Adrenal gland (tissue), 12 donors: ENCODE data around the gene SLC5A9. TPM values are rescaled to one million over a fixed set of nuclear protein-coding genes. Genes with fewer than 3 reads are reported as not detected.
A peak's percentile ranks its signal among the peaks of the same experiment; 100 is the strongest.
"Not testable (repeated sequence)": the region's sequence is repeated elsewhere in the genome, so short reads cannot be mapped to it uniquely, and the experiment has no call there.

ENCODE experiments used
- DNase-seq, 7 donors: peaks; one replicate each; pipeline ENCODE4 v3.0.0-alpha.2; 2019 to 2020
- H3K27ac ChIP-seq, 5 donors: fragments of 200-600 bp; sonication (generic) in 4 of 5; 1 replicate in 3 of 5; 2 replicates in 2 of 5; pipeline versions ENCODE4 v1.5.1 to v1.8.0; 2016 to 2020; ENCODE audit warnings: mild to moderate bottlenecking in 1 of 5
- H3K27me3 ChIP-seq: fragments of 200-600 bp; 2 replicates; pipeline ENCODE4 v1.8.0; 2021
- H3K36me3 ChIP-seq, 2 donors: fragments of 200-600 bp; replicated peaks in 1 of 2; 1 replicate in 1 of 2; 2 replicates in 1 of 2; pipeline versions ENCODE4 v1.5.1 to v1.8.0; 2018 to 2022
- H3K4me1 ChIP-seq, 2 donors: fragments of 200-600 bp; replicated peaks in 1 of 2; 1 replicate in 1 of 2; 2 replicates in 1 of 2; pipeline versions ENCODE4 v1.5.1 to v1.8.0; 2018 to 2021
- H3K4me3 ChIP-seq, 4 donors: fragments of 200-600 bp; sonication (generic) in 3 of 4; one replicate each; pipeline ENCODE4 v1.5.1; 2016 to 2018
- H3K9me3 ChIP-seq, 3 donors: fragments of 200-600 bp; sonication (generic) in 1 of 3; replicated peaks in 1 of 3; 1 replicate in 2 of 3; 2 replicates in 1 of 3; pipeline versions ENCODE4 v1.5.1 to v1.8.0; 2016 to 2021
- CTCF ChIP-seq, 6 experiments: fragments of 450-650 bp in 4 of 6; fragments of 200-600 bp in 2 of 6; sonication (generic) in 1 of 6; IDR thresholded peaks; 1 replicate in 5 of 6; 2 replicates in 1 of 6; pipeline versions ENCODE4 v1.5.1 to v1.8.0; 2016 to 2021; ENCODE audit warnings: antibody characterized with exemption in 6 of 6, mild to moderate bottlenecking in 2 of 6, moderate library complexity in 1 of 6
- POLR2A ChIP-seq, 2 donors: fragments of 450-650 bp; IDR thresholded peaks; one replicate each; pipeline ENCODE4 v1.6.1; 2017; ENCODE audit warnings: antibody characterized with exemption in 2 of 2, mild to moderate bottlenecking in 2 of 2, moderate library complexity in 1 of 2
- WGBS, 4 donors: extraction: QIAGEN DNeasy Blood & Tissue Kit in 2 of 4; methylation state at CpG; one replicate each; pipeline versions ENCODE4 v1.1.5 to v1.1.7; 2013 to 2017; 5-methylcytosine and 5-hydroxymethylcytosine counted together
- intact Hi-C, 2 donors: fragments of 100-400 bp; cut with DNase I; formaldehyde crosslinking; loops; one replicate each; pipeline versions ENCODE4 v1.14.1 to v1.15.0; 2022 to 2023
- polyA plus RNA-seq, 3 donors: library from polyadenylated mRNA; stranded (reverse); fragments of 200-250 nt in 2 of 3; fragments of 350-450 nt in 1 of 3; fragmentation: Illumina TruSeq in 1 of 3; extraction: RNeasy Lipid Tissue Mini Kit (QIAGEN cat#74804) in 1 of 3; gene quantifications; one replicate each; pipeline ENCODE4 v1.2.3, GENCODE V29; 2013 to 2014
- total RNA-seq, 9 donors: library from RNA; depleted of rRNA in 4 of 9; stranded (reverse); fragments of >200 nt in 4 of 9; fragments of 120-200 nt in 1 of 9; fragmentation: NEBNext Ultra II Directional in 1 of 9; extraction: Animal tissue kit (Norgen Biotek cat#: 25700) in 1 of 9; gene quantifications; one replicate each; pipeline versions ENCODE4 v1.1.0 to v1.2.4, GENCODE V29; 2013 to 2023
- donor health status: healthy with polysubstance abuse.
- donor health status: Bipolar disorder and iron deficiency.
- donor health status: DM: yes; HTN: yes; CAD: no.
- donor health status: DM: no; HTN: no; CAD: no.
- donor health status: DM: no; HTN: no; CAD: no.
- donor health status: DM: yes; HTN: yes; CAD: no.

Gene SLC5A9
- total and polyA plus RNA-seq, 12 donors = 0.11 to 0.83 (median 0.22) TPM; not detected in 3

- WGBS, 4 donors = 45 to 80% (median 71%) methylated on average over 2 to 3 of the region's 3 CpGs
- no peak overlapping the region for H3K27ac ChIP-seq
- no peaks in the 10 kb centered on the region for H3K4me1 ChIP-seq
- DNase-seq = no peak
- H3K36me3 ChIP-seq = no peaks in the 10 kb centered on the region
- H3K27me3 ChIP-seq = no peaks in the 10 kb centered on the region
- intact Hi-C loops = loop anchor here (10.0 kb wide), 4 partner anchors 102 to 472 kb away; partner anchors contain the start of gene TRABD2B (in 1 of the 2)
- TF ChIP-seq CTCF (IDR thresholded peaks at IDR 0.05) (no peak), POLR2A (IDR thresholded peaks at IDR 0.05) (no peak)
- no peak overlapping the region for H3K4me3 ChIP-seq
- no peaks in the 10 kb centered on the region for H3K9me3 ChIP-seq
Measured at GRCh38 chr1:48207131-48207530, 15.4 kb upstream of the SLC5A9 start.

- Histone ChIP-seq H3K27ac (no peak overlapping the region), H3K4me1 (no peaks in the 10 kb centered on the region), H3K36me3 (no peaks in the 10 kb centered on the region), H3K27me3 (no peaks in the 10 kb centered on the region), H3K9me3 (no peaks in the 10 kb centered on the region), H3K4me3 (no peak overlapping the region)
- intact Hi-C loops = loop anchor here (10.0 kb wide), 4 partner anchors 103 to 473 kb away; partner anchors contain the start of gene TRABD2B (in 1 of the 2)
- 79 to 90% (median 87%) methylated on average over 2 to 3 of the region's 3 CpGs for WGBS, 4 donors
- TF ChIP-seq CTCF (IDR thresholded peaks at IDR 0.05) (no peak), POLR2A (IDR thresholded peaks at IDR 0.05) (no peak)
- DNase-seq = no peak
Measured at GRCh38 chr1:48207536-48208075, 14.9 kb upstream of the SLC5A9 start.

- Histone ChIP-seq H3K27ac (no peak overlapping the region), H3K9me3 (no peaks in the 10 kb centered on the region), H3K4me1 (no peaks in the 10 kb centered on the region), H3K4me3 (no peak overlapping the region), H3K36me3 (no peaks in the 10 kb centered on the region), H3K27me3 (no peaks in the 10 kb centered on the region)
- TF ChIP-seq POLR2A (IDR thresholded peaks at IDR 0.05) = no peak
- no peak for TF ChIP-seq CTCF (IDR thresholded peaks at IDR 0.05)
- 85 to 88% (median 87%) methylated on average over 12 of the region's 12 CpGs for WGBS, 4 donors
- intact Hi-C loops = loop anchor here (10.0 kb wide), 4 partner anchors 103 to 473 kb away; partner anchors contain the start of gene TRABD2B (in 1 of the 2)
- no peak for DNase-seq
Measured at GRCh38 chr1:48208251-48208650, 14.3 kb upstream of the SLC5A9 start.

- H3K27ac ChIP-seq = no peak overlapping the region
- H3K27me3 ChIP-seq = no peaks in the 10 kb centered on the region
- H3K4me3 ChIP-seq = no peak overlapping the region
- intact Hi-C loops = loop anchor here (10.0 kb wide), 4 partner anchors 104 to 474 kb away; partner anchors contain the start of gene TRABD2B (in 1 of the 2)
- WGBS, 4 donors = 79 to 88% (median 83%) methylated on average over 4 of the region's 4 CpGs
- DNase-seq = no peak
- H3K9me3 ChIP-seq = no peaks in the 10 kb centered on the region
- H3K4me1 ChIP-seq = no peaks in the 10 kb centered on the region
- TF ChIP-seq CTCF (IDR thresholded peaks at IDR 0.05) (no peak), POLR2A (IDR thresholded peaks at IDR 0.05) (no peak)
- no peaks in the 10 kb centered on the region for H3K36me3 ChIP-seq
Measured at GRCh38 chr1:48208652-48209051, 13.9 kb upstream of the SLC5A9 start.

DNA sequence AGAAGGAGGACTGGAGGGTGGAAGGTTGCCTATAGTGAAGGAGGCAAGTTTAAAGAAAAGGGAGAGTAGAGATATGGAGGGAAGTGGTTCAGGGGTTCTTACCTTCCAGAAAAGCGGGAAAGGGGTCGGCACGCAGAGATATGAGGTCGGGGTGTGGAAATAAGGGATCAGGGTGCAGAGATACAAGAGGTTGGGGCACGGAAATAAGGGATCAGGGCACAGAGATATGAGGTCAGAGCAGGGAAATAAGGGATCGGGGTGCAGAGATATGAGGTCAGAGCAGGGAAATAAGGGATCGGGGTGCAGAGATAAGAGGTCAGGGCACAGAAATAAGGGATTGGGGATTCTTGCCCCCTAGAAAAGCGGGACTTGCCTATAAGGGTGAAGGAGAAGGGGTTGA lies 9.1 kb upstream of the SLC5A9 start:
- H3K36me3 ChIP-seq, intact Hi-C loops, H3K27me3 ChIP-seq, H3K4me3 ChIP-seq, H3K27ac ChIP-seq, H3K9me3 ChIP-seq, H3K4me1 ChIP-seq: not testable (repeated sequence)
- 75 to 89% (median 82%) methylated on average over 8 of the region's 8 CpGs for WGBS, 4 donors
- peak in 1 of 7 donors; percentile 5 for DNase-seq

- H3K27ac ChIP-seq = peak overlapping the region in 1 of 5 donors; percentile 34
- H3K36me3 ChIP-seq, H3K4me1 ChIP-seq, H3K4me3 ChIP-seq, intact Hi-C loops, H3K27me3 ChIP-seq, H3K9me3 ChIP-seq: not testable (repeated sequence)
- WGBS, 4 donors = 65 to 85% (median 75%) methylated on average over 5 to 6 of the region's 6 CpGs
- DNase-seq = peak in 1 of 7 donors; percentile 31
Measured at GRCh38 chr1:48214366-48214765, 8.2 kb upstream of the SLC5A9 start.
